GM21619 (cell line): ENCODE results near the gene UGP2.
"Not testable (repeated sequence)": the region's sequence is repeated elsewhere in the genome, so short reads cannot be mapped to it uniquely, and the experiment has no call there.

ENCODE experiments used
- ATAC-seq: cut with Tn5 transposase; IDR thresholded peaks from one replicate; pipeline ENCODE4 v1.9.1; 2021; ENCODE audit not compliant: unreplicated experiment

UGP2 gene

GRCh38 chr2:63840081-63840784 is 1.5 kb upstream of the UGP2 start:
- ATAC-seq, result peak; percentile 30

GRCh38 chr2:63840785-63841253 is 877 bp upstream of the UGP2 start:
- ATAC-seq, result peak; percentile 89

DNA sequence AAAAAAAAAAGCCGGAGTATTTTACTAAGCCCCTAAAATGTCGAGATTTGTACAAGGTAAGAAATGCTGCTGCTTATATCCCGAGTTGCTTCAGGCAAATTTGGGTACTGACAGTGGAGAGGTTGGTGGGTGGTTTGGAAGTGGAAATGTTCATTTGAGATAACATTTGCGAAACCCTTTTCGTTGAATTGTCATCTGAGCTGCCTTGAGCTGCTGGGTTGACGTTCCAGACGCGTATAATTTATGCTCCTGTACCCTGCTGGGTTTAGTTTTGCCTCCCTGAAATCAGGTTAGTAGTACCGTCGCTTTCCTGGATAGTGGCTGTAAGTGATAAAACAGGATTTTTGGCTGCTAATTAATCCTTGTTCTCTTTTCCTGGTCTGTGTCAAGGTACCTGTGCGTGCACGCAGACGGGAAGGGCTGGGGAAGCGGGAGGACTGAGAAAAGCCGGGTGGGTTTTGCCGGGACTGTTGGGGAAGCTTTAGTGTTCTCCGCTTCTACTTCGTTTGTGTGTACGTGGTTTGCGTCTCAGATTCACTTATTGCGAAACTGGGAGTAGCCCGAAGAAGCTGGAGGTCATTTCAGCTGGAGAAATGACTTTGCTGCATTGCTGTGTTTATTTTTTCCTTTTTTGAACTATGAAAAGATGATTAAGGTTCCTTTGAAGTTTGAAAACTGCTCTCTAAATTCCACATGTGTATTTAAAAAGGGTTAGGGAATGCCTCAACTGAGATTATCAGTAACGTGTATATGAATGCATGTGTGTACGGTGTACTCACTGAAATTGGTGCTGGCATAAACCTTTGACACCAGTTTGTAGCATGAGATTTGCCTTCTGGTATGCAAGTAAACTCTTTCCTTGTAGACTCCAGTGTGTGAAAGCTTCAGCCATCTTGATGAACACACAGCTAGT is 709 bp downstream of the UGP2 start:
- ATAC-seq, result no peak

DNA sequence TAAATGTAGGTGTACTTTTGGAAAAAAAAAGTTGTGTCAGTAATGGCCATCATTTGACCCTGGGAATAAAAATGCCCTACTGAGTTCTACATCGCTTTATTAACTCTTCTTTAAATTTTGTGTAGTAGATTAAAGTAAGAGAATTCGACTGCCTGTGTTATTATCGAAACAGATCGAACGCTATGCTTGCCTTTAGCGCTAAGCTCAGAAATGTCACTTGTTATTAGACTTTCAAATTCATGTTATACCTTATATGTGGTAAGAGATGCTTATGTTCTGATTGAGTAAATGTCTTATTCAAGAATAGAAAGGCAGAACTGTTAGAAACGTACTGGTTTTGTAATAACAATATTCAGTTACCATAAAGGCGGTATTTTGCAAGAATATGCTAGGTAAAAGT is 1.4 kb downstream of the UGP2 start:
- no peak for ATAC-seq

- ATAC-seq, result no peak
Observed at GRCh38 chr2:63843791-63844190, 2.1 kb downstream of the UGP2 start.

- no peak for ATAC-seq
Observed at GRCh38 chr2:63844616-63845015, 2.9 kb downstream of the UGP2 start.

DNA sequence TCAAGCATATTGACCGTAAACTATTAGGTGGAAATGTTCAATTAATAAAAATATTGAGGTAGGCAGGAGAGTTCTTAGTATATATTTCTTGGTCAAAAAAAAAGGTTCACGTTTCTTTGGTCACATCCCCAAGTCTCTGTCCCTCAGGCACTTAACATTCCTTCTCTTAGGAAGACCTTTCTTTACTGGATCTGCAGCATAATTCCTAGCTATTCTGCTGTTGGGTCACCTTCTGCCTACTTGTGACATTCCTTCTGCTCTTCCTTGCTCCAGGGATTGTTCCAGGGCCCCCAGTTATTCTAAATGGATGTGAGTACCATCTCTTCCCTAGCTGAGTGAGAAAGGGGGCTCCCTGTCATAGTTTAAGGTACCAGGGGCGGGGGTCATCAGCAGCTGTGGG is 4.2 kb downstream of the UGP2 start:
- ATAC-seq, result no peak

- no peak for ATAC-seq
Observed at GRCh38 chr2:63846487-63846886, 4.8 kb downstream of the UGP2 start.

- not testable (repeated sequence) for ATAC-seq
Observed at GRCh38 chr2:63847571-63847970, 5.9 kb downstream of the UGP2 start.

- no peak for ATAC-seq
Observed at GRCh38 chr2:63849381-63850203, 7.9 kb downstream of the UGP2 start.

DNA sequence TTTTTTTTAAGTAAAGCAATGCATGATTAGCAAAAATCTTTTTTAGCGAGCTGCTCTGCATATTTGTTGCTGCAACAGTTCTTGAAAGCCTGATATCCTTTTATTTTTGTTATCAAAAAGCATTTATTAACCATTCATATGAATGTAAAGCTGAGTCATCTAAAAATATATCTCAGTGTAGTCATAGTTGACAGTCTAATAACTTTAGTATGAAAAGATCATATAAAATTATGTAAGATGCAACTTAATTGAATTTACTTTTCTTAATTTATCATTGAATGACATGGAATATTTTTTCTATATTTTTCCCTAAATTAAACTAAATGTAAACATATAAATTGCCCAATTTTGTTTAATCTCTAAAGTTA is 8.5 kb downstream of the UGP2 start:
- no peak for ATAC-seq

GRCh38 chr2:63850649-63851048 is 9.0 kb downstream of the UGP2 start:
- no peak for ATAC-seq

- no peak for ATAC-seq
Observed at GRCh38 chr2:63851691-63852311, 10.1 kb downstream of the UGP2 start.

DNA sequence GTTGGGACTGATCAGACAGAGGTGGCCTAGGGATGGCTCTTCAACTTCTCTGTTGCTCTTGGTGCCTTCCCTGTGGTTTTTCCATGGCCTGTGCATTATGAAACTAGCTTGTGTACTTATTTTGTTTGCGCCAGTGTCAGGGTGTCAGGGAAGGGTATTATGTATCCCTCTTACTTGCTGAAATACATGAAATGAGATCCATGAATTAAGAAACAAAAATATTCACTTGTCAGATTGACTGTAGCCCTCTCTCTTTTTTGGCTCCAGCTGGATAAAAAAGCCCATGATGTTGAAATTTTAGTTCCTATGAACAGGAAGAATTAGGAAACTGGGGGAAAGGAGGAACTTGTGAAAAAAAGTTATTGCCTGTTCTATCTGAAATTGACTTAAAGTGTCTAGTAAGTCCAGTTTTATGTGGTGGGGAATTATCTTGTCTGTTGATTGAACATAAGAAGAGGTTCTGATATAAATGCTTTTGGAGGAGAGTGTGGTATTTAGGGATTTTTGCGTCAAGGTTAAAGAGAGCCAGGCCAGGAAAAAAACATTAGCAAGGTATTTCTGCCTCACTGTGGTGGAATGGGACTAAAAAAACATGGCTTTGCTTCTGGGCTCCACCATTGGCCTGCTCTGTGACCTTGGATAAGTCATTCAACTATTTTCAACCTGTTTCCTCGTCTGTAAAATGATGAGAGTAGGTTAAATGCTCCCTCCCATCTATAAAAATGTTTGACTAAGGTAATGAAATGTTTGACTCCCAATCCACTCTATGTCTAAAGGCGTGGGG is 12.0 kb downstream of the UGP2 start:
- ATAC-seq, result no peak

- no peak for ATAC-seq
Observed at GRCh38 chr2:63855418-63856302, 14.0 kb downstream of the UGP2 start.

DNA sequence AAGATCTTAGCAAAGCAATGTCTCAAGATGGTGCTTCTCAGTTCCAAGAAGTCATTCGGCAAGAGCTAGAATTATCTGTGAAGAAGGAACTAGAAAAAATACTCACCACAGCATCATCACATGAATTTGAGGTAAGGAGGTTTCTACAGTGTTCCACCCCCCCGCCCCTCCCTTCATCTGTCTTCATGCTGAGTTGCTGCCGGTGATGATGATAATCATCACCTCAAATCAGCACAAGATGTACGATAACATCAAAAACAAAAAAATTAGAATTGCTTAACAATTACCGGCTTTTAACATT is 14.6 kb downstream of the UGP2 start:
- ATAC-seq, result no peak

GRCh38 chr2:63858291-63858690 is 16.6 kb downstream of the UGP2 start:
- ATAC-seq, result no peak

GRCh38 chr2:63861220-63861822 is 19.6 kb downstream of the UGP2 start:
- ATAC-seq, result peak; percentile 56

GRCh38 chr2:63862806-63863205 is 21.1 kb downstream of the UGP2 start:
- no peak for ATAC-seq
